IMR-90 (cell line): ENCODE measurements around the gene RFTN1. TPM values are rescaled to one million over a fixed set of nuclear protein-coding genes. Genes with fewer than 3 reads are reported as not detected.

Experiments
- ATAC-seq: fragments of 200-7000 bp; cut with Tn5 transposase; 2 replicates; pipeline ENCODE4 v1.9.1; 2020; ENCODE audit warnings: low read depth, mild to moderate bottlenecking, moderate library complexity
- BruUV-seq: library from RNA; stranded (reverse); fragments of 400-500 nt; replicated peaks from 2 replicates; lab custom pipeline; 2021; lab: Mats Ljungman, UMichigan
- CTCF ChIA-PET: fragments of 300-600 bp; formaldehyde crosslinking; extraction: SDS; loops from one replicate; lab custom pipeline; 2021; ENCODE audit warnings: antibody characterized with exemption; lab: Yijun Ruan, JAX
- POLR2A ChIA-PET: fragments of 300-600 bp; sonication (Branson Sonifier 250); formaldehyde crosslinking; loops from one replicate; lab custom pipeline; 2022; ENCODE audit warnings: antibody characterized with exemption; ENCODE audit not compliant: unreplicated experiment; lab: Charles Lee
- DNase-seq: peaks from one replicate; pipeline ENCODE4 v3.0.0; 2013
- H2AFZ ChIP-seq: replicated peaks from 2 replicates; pipeline ENCODE3; 2013; ENCODE audit warnings: low read length, mild to moderate bottlenecking; ENCODE audit not compliant: poor library complexity
- H2AK5ac ChIP-seq: 2 replicates; pipeline ENCODE4 v1.6.1; 2013; ENCODE audit warnings: low read depth, low read length, inconsistent platforms
- H2AK9ac ChIP-seq: replicated peaks from 2 replicates; pipeline ENCODE3; 2013; ENCODE audit warnings: mild to moderate bottlenecking, low read depth, low read length, moderate library complexity; ENCODE audit not compliant: poor library complexity
- H2BK120ac ChIP-seq: 2 replicates; pipeline ENCODE4 v1.6.1; 2013; ENCODE audit warnings: low read depth, low read length, inconsistent platforms
- H2BK15ac ChIP-seq: 3 replicates; pipeline ENCODE4 v1.6.1; 2013; ENCODE audit warnings: low read depth, low read length, inconsistent platforms
- H2BK20ac ChIP-seq: 2 replicates; pipeline ENCODE4 v1.6.1; 2013; ENCODE audit warnings: low read depth, mild to moderate bottlenecking, inconsistent platforms, low read length, moderate library complexity
- H2BK5ac ChIP-seq: 2 replicates; pipeline ENCODE4 v1.6.1; 2013; ENCODE audit warnings: mild to moderate bottlenecking, low read depth, low read length, inconsistent platforms; ENCODE audit not compliant: poor library complexity, severe bottlenecking
- H3K14ac ChIP-seq: replicated peaks from 2 replicates; pipeline ENCODE4 v1.6.1; 2013; ENCODE audit warnings: low read depth, low read length, inconsistent platforms
- H3K18ac ChIP-seq: 2 replicates; pipeline ENCODE4 v1.6.1; 2013; ENCODE audit warnings: low read depth, low read length, control low read depth
- H3K23ac ChIP-seq: 2 replicates; pipeline ENCODE4 v1.6.1; 2013; ENCODE audit warnings: low read depth, low read length, inconsistent platforms
- H3K27ac ChIP-seq: 2 replicates; pipeline ENCODE4 v1.5.1; 2013; ENCODE audit warnings: mild to moderate bottlenecking, control low read depth, low read length; ENCODE audit not compliant: insufficient read depth
- H3K27me3 ChIP-seq: 2 replicates; pipeline ENCODE4 v1.6.1; 2013; ENCODE audit warnings: low read length; ENCODE audit not compliant: control insufficient read depth, insufficient read depth
- H3K36me3 ChIP-seq: 2 replicates; pipeline ENCODE4 v1.6.1; 2013; ENCODE audit warnings: low read length, mixed read lengths; ENCODE audit not compliant: control insufficient read depth, insufficient read depth
- H3K4ac ChIP-seq: 2 replicates; pipeline ENCODE4 v1.6.1; 2013; ENCODE audit warnings: low read depth, low read length, inconsistent platforms
- H3K4me1 ChIP-seq: 2 replicates; pipeline ENCODE4 v1.6.1; 2013; ENCODE audit warnings: low read length, mixed read lengths; ENCODE audit not compliant: control insufficient read depth, insufficient read depth
- H3K4me2 ChIP-seq: 2 replicates; pipeline ENCODE4 v1.6.1; 2013; ENCODE audit warnings: low read depth, mild to moderate bottlenecking, control low read depth, low read length, moderate library complexity
- H3K4me3 ChIP-seq: 2 replicates; pipeline ENCODE4 v1.5.1; 2013; ENCODE audit warnings: low read depth, mild to moderate bottlenecking, control low read depth, low read length, moderate library complexity; ENCODE audit not compliant: insufficient read depth
- H3K56ac ChIP-seq: 2 replicates; pipeline ENCODE4 v1.6.1; 2013; ENCODE audit warnings: low read length, inconsistent platforms; ENCODE audit not compliant: insufficient read depth; ENCODE audit errors: extremely low read depth
- H3K79me1 ChIP-seq, 2 experiments: 2 replicates each; pipeline ENCODE4 v1.6.1; 2013; ENCODE audit warnings: low read length in 2 of 2, inconsistent platforms in 1 of 2, low read depth in 1 of 2
- H3K9ac ChIP-seq: 2 replicates; pipeline ENCODE4 v1.6.1; 2013; ENCODE audit warnings: low read depth, low read length, control low read depth
- H3K9me1 ChIP-seq: 2 replicates; pipeline ENCODE4 v1.6.1; 2013; ENCODE audit warnings: low read length, inconsistent platforms; ENCODE audit not compliant: insufficient read depth
- H3K9me3 ChIP-seq: 2 replicates; pipeline ENCODE4 v1.6.1; 2013; ENCODE audit warnings: low read length; ENCODE audit not compliant: control insufficient read depth, insufficient read depth
- H4K20me1 ChIP-seq: 2 replicates; pipeline ENCODE4 v1.6.1; 2013; ENCODE audit warnings: low read length, inconsistent platforms; ENCODE audit not compliant: insufficient read depth
- H4K5ac ChIP-seq: 2 replicates; pipeline ENCODE4 v1.6.1; 2013; ENCODE audit warnings: mild to moderate bottlenecking, low read depth, low read length, control low read depth
- H4K8ac ChIP-seq, 2 experiments: 2 replicates each; pipeline ENCODE4 v1.6.1; 2013; ENCODE audit warnings: low read depth in 2 of 2, low read length in 2 of 2, control low read depth in 1 of 2, inconsistent platforms in 1 of 2
- H4K91ac ChIP-seq: 2 replicates; pipeline ENCODE4 v1.6.1; 2013; ENCODE audit warnings: low read depth, low read length, inconsistent platforms; ENCODE audit not compliant: insufficient read depth
- ELK1 ChIP-seq: fragments of 150-350 bp; IDR thresholded peaks from 2 replicates; pipeline ENCODE4 v1.6.1; 2016; ENCODE audit warnings: low read depth, mild to moderate bottlenecking, low read length, moderate library complexity, borderline replicate concordance
- FOS ChIP-seq: fragments of 150-350 bp; IDR thresholded peaks from 2 replicates; pipeline ENCODE4 v1.6.1; 2016; ENCODE audit warnings: low read depth, low read length
- MXI1 ChIP-seq: IDR thresholded peaks from 2 replicates; pipeline ENCODE4 v1.6.1; 2012; ENCODE audit warnings: low read depth, mild to moderate bottlenecking, low read length, moderate library complexity, borderline replicate concordance
- WGBS, 2 experiments: methylation state at CpG; one replicate each; pipeline versions ENCODE4 v1.1.5 to v1.1.7; 2013; ENCODE audit warnings: missing lambda C conversion rate in 2 of 2; ENCODE audit not compliant: insufficient read length in 1 of 2; ENCODE audit errors: extremely low coverage in 2 of 2; 5-methylcytosine and 5-hydroxymethylcytosine counted together
- dilution Hi-C: fragments of 300-500 bp; cut with HindIII; formaldehyde crosslinking; loops from one replicate; pipeline ENCODE4 v1.14.3; 2018; ENCODE audit warnings: low sequenced_read_pairs; ENCODE audit not compliant: unreplicated experiment
- in situ Hi-C: fragments of 300-500 bp; cut with MboI; formaldehyde crosslinking; loops from 3 replicates; pipeline ENCODE4 v1.14.3; 2019; ENCODE audit warnings: low sequenced_read_pairs, inconsistent platforms, mixed read lengths
- intact Hi-C: fragments of 100-400 bp; cut with micrococcal nuclease; formaldehyde crosslinking; loops from 2 replicates; pipeline ENCODE4 v1.10.0; 2022
- polyA plus RNA-seq, 3 experiments: library from polyadenylated mRNA; depleted of rRNA; stranded (reverse); fragments of >200 nt; gene quantifications; 2 replicates each; pipeline ENCODE4 v1.2.3, GENCODE V29; 2012; ENCODE audit warnings: low replicate concordance in 1 of 3
- total RNA-seq: library from RNA; depleted of rRNA; stranded (reverse); fragments of >200 nt; gene quantifications from 2 replicates; pipeline ENCODE4 v1.2.3, GENCODE V29; 2012

RFTN1 gene
- total and polyA plus RNA-seq, 2 of the 4 experiments (the other 2 are of a cell fraction): 45.0 to 52.0 TPM

GRCh38 chr3:16352428-16352827 lies 161.1 kb downstream of the RFTN1 start:
- Histone ChIP-seq H2BK15ac (no peak overlapping the region), H3K4me1 (peaks cover 8% of the 10 kb centered on the region), H3K9me3 (no peaks in the 10 kb centered on the region), H2AK5ac (no peak overlapping the region), H2BK120ac (no peak overlapping the region), H2AFZ (no peak overlapping the region), H3K23ac (no peak overlapping the region), H3K27me3 (no peaks in the 10 kb centered on the region), H2AK9ac (no peak overlapping the region), H3K9me1 (peaks cover 13% of the 10 kb centered on the region; the same call in 1 of the 2 replicates), H4K5ac (no peak overlapping the region), H3K4ac (no peak overlapping the region), H3K4me2 (no peak overlapping the region), H4K8ac (no peak overlapping the region), H3K4me3 (no peak overlapping the region), H3K9ac (no peak overlapping the region), H3K79me1 (peaks cover 6 to 31% of the 10 kb centered on the region in 2 experiments; a peak in 3 of 4 replicates), H3K18ac (no peak overlapping the region), H2BK5ac (no peak overlapping the region), H3K56ac (no peak overlapping the region), H4K20me1 (peaks cover 5% of the 10 kb centered on the region; the same call in 1 of the 2 replicates), H3K36me3 (peaks cover 40% of the 10 kb centered on the region), H2BK20ac (no peak overlapping the region), H3K27ac (no peak overlapping the region), H4K91ac (no peak overlapping the region), H3K14ac (no peak overlapping the region)
- BruUV-seq: no TSS peak
- ChIA-PET CTCF (no interaction called here), POLR2A (no interaction called here)
- no CpG with 5 or more reads among the region's 2 CpGs for WGBS, 2 experiments
- DNase-seq (no peak), ATAC-seq (no peak)
- intact Hi-C loops: no loop called here
- dilution Hi-C loops: no loop called here
- no peak for TF ChIP-seq FOS
- no peak for TF ChIP-seq ELK1
- TF ChIP-seq MXI1: no peak
- in situ Hi-C loops: no loop called here
